ENCODE measurements around the gene CATSPER3.
"Not testable (repeated sequence)": the region's sequence is repeated elsewhere in the genome, so short reads cannot be mapped to it uniquely, and the experiment has no call there.

The CATSPER3 gene

GRCh38 chr5:134975843-134976242, 8.1 kb downstream of the CATSPER3 start:
- no peak for DNase-seq

GRCh38 chr5:134976841-134977240, 9.1 kb downstream of the CATSPER3 start:
- no peak for DNase-seq

- DNase-seq, result no peak
Measured at GRCh38 chr5:134979416-134979815, 11.7 kb downstream of the CATSPER3 start.

- DNase-seq, result no peak
Measured at GRCh38 chr5:134982230-134982629, 14.5 kb downstream of the CATSPER3 start.

- no peak for DNase-seq
Measured at GRCh38 chr5:134989266-134989830, 21.6 kb downstream of the CATSPER3 start.

- DNase-seq, result not testable (repeated sequence)
Measured at GRCh38 chr5:134990183-134990582, 22.5 kb downstream of the CATSPER3 start.

- DNase-seq, result no peak
Measured at GRCh38 chr5:134992148-134992547, 24.4 kb downstream of the CATSPER3 start.

- no peak for DNase-seq
Measured at GRCh38 chr5:134993161-134993560, 25.5 kb downstream of the CATSPER3 start.

GRCh38 chr5:134994560-134995156, 27.0 kb downstream of the CATSPER3 start:
- DNase-seq, result no peak

GRCh38 chr5:134995850-134996402, 28.2 kb downstream of the CATSPER3 start:
- DNase-seq, result no peak

GRCh38 chr5:134997015-134997414, 29.3 kb downstream of the CATSPER3 start:
- no peak for DNase-seq

- not testable (repeated sequence) for DNase-seq
Measured at GRCh38 chr5:134998068-134998467, 30.4 kb downstream of the CATSPER3 start.

GRCh38 chr5:135004376-135004775, 36.7 kb downstream of the CATSPER3 start:
- no peak for DNase-seq

- DNase-seq, result no peak
Measured at GRCh38 chr5:135005076-135005475, 37.4 kb downstream of the CATSPER3 start.

GRCh38 chr5:135007305-135007704, 39.6 kb downstream of the CATSPER3 start:
- DNase-seq, result no peak

- no peak for DNase-seq
Measured at GRCh38 chr5:135007749-135008363, 40.1 kb downstream of the CATSPER3 start.

- no peak for DNase-seq
Measured at GRCh38 chr5:135008556-135008955, 40.8 kb downstream of the CATSPER3 start.

- no peak for DNase-seq
Measured at GRCh38 chr5:135008981-135009735, 41.5 kb downstream of the CATSPER3 start.

GRCh38 chr5:135009736-135010501, 42.2 kb downstream of the CATSPER3 start:
- no peak for DNase-seq

GRCh38 chr5:135010502-135011354, 43.0 kb downstream of the CATSPER3 start:
- DNase-seq, result no peak

- DNase-seq, result no peak
Measured at GRCh38 chr5:135011355-135012032, 43.8 kb downstream of the CATSPER3 start.
